Activated B cell treated with CpG ODN at 0.5 μM for 24 hours (primary cell): Measurements from ENCODE around the gene PCP4. TPM values are rescaled to one million over a fixed set of nuclear protein-coding genes. Genes with fewer than 3 reads are reported as not detected.

Experiments used
- ATAC-seq: fragments of 200-7000 bp; cut with Tn5 transposase; one replicate; pipeline ENCODE4 v1.10.0; 2021; ENCODE audit warnings: low read depth, mild to moderate bottlenecking, moderate library complexity
- CTCF ChIA-PET: fragments of 350-600 bp; sonication (Branson Sonifier 250); formaldehyde crosslinking; loops from one replicate; lab custom pipeline; 2021; ENCODE audit warnings: antibody characterized with exemption; lab: Charles Lee
- POLR2A ChIA-PET: fragments of 350-600 bp; sonication (Branson Sonifier 250); formaldehyde crosslinking; loops from one replicate; lab custom pipeline; 2021; ENCODE audit warnings: antibody characterized with exemption; lab: Charles Lee
- DNase-seq: peaks from one replicate; pipeline ENCODE4 v3.0.0; 2022
- H3K27ac Mint-ChIP-seq: one replicate; pipeline ENCODE4 v1.8.0; 2020; ENCODE audit warnings: mixed read lengths
- H3K27me3 Mint-ChIP-seq: one replicate; pipeline ENCODE4 v1.8.0; 2021; ENCODE audit warnings: mixed read lengths
- H3K36me3 Mint-ChIP-seq: one replicate; pipeline ENCODE4 v1.8.0; 2021; ENCODE audit warnings: low read depth, mixed read lengths
- H3K4me1 Mint-ChIP-seq: one replicate; pipeline ENCODE4 v1.8.0; 2021; ENCODE audit warnings: mixed read lengths
- H3K4me3 Mint-ChIP-seq: one replicate; pipeline ENCODE4 v1.8.0; 2020; ENCODE audit warnings: mild to moderate bottlenecking, mixed read lengths
- H3K9me3 Mint-ChIP-seq: one replicate; pipeline ENCODE4 v1.8.0; 2020; ENCODE audit warnings: mixed read lengths
- CTCF ChIP-seq: fragments of 200-600 bp; IDR thresholded peaks from one replicate; pipeline ENCODE4 v1.8.0; 2022; ENCODE audit warnings: antibody characterized with exemption, mild to moderate bottlenecking
- intact Hi-C: fragments of 100-400 bp; cut with micrococcal nuclease; formaldehyde crosslinking; loops from one replicate; pipeline ENCODE4 v1.15.1; 2024
- total RNA-seq: library from RNA; stranded (reverse); gene quantifications from 2 replicates; pipeline ENCODE4 v1.2.3, GENCODE V29; 2022

Gene PCP4
- total RNA-seq, 1 donor from 2014 or later = not detected

- Mint-ChIP-seq H3K4me3 (no peak overlapping the region), H3K4me1 (no peaks in the 10 kb centered on the region), H3K27ac (no peak overlapping the region), H3K36me3 (no peaks in the 10 kb centered on the region), H3K9me3 (peaks cover 11% of the 10 kb centered on the region), H3K27me3 (no peaks in the 10 kb centered on the region)
- no peak for TF ChIP-seq CTCF
- intact Hi-C loops = no loop called here
- ChIA-PET CTCF (no interaction called here), POLR2A (no interaction called here)
- ATAC-seq = no peak
- DNase-seq = no peak
Observed at GRCh38 chr21:39863111-39863510, 4.1 kb upstream of the PCP4 start.

- ChIA-PET POLR2A (no interaction called here), CTCF (no interaction called here)
- no peaks in the 10 kb centered on the region for H3K4me1 Mint-ChIP-seq
Observed at GRCh38 chr21:39866093-39866492, 1.1 kb upstream of the PCP4 start.

GRCh38 chr21:39869141-39869818 lies 2.0 kb downstream of the PCP4 start:
- intact Hi-C loops = no loop called here
- Mint-ChIP-seq H3K27ac (no peak overlapping the region), H3K36me3 (no peaks in the 10 kb centered on the region), H3K4me1 (no peaks in the 10 kb centered on the region), H3K4me3 (no peak overlapping the region), H3K9me3 (no peaks in the 10 kb centered on the region), H3K27me3 (no peaks in the 10 kb centered on the region)
- DNase-seq (no peak), ATAC-seq (no peak)
- ChIA-PET POLR2A (no interaction called here), CTCF (no interaction called here)
- TF ChIP-seq CTCF = no peak

More at GRCh38 chr21:39866093-39866492, 1.1 kb upstream of the PCP4 start:
- no peaks in the 10 kb centered on the region for H3K27me3 Mint-ChIP-seq
- peaks cover 2% of the 10 kb centered on the region for H3K9me3 Mint-ChIP-seq
- no peaks in the 10 kb centered on the region for H3K36me3 Mint-ChIP-seq
- intact Hi-C loops = no loop called here
- no peak overlapping the region for H3K4me3 Mint-ChIP-seq
- no peak for TF ChIP-seq CTCF
- H3K27ac Mint-ChIP-seq = no peak overlapping the region
- no peak for DNase-seq
- ATAC-seq = no peak

- POLR2A ChIA-PET = no interaction called here
- no peak for TF ChIP-seq CTCF
- no peaks in the 10 kb centered on the region for H3K9me3 Mint-ChIP-seq
Observed at GRCh38 chr21:39873687-39874086, 6.4 kb downstream of the PCP4 start.

GRCh38 chr21:39874206-39874605 lies 7.0 kb downstream of the PCP4 start:
- intact Hi-C loops = no loop called here
- no peaks in the 10 kb centered on the region for H3K9me3 Mint-ChIP-seq
- H3K27me3 Mint-ChIP-seq = no peaks in the 10 kb centered on the region
- no peaks in the 10 kb centered on the region for H3K4me1 Mint-ChIP-seq
- ChIA-PET CTCF (no interaction called here), POLR2A (no interaction called here)
- ATAC-seq (no peak), DNase-seq (no peak)
- no peaks in the 10 kb centered on the region for H3K36me3 Mint-ChIP-seq
- no peak for TF ChIP-seq CTCF
- H3K4me3 Mint-ChIP-seq = no peak overlapping the region
- H3K27ac Mint-ChIP-seq = no peak overlapping the region

More at GRCh38 chr21:39873687-39874086, 6.4 kb downstream of the PCP4 start:
- no peak for ATAC-seq
- CTCF ChIA-PET = no interaction called here
- no peaks in the 10 kb centered on the region for H3K27me3 Mint-ChIP-seq
- H3K27ac Mint-ChIP-seq = no peak overlapping the region
- no peak for DNase-seq
- no peaks in the 10 kb centered on the region for H3K36me3 Mint-ChIP-seq
- intact Hi-C loops = no loop called here
- H3K4me1 Mint-ChIP-seq = no peaks in the 10 kb centered on the region
- H3K4me3 Mint-ChIP-seq = no peak overlapping the region
